ENCODE data around the gene PTPRD.

The PTPRD gene

GRCh38 chr9:8685825-8686224 lies 1927.0 kb downstream of the PTPRD start:
- no peaks in the 10 kb centered on the region for H3K9me3 ChIP-seq (ENCODE audit: control insufficient read depth in 2 of 2, low read length in 2 of 2)
- no peaks in the 10 kb centered on the region for H3K36me3 ChIP-seq (ENCODE audit: control insufficient read depth in 2 of 2, insufficient read depth in 2 of 2, low read length in 2 of 2)
- H3K4me1 ChIP-seq (ENCODE audit: control insufficient read depth, insufficient read depth, low read length): no peaks in the 10 kb centered on the region
- H3K27me3 ChIP-seq (ENCODE audit: control insufficient read depth in 1 of 2, insufficient read depth in 2 of 2, low read length in 2 of 2): no peaks in the 10 kb centered on the region
- no peak overlapping the region for H3K27ac ChIP-seq (ENCODE audit: low read length)
- no peak overlapping the region for H3K9ac ChIP-seq (ENCODE audit: low read length in 2 of 2)
- H3K4me3 ChIP-seq (ENCODE audit: low read length in 2 of 2): no peak overlapping the region

GRCh38 chr9:8684978-8685708 lies 1927.7 kb downstream of the PTPRD start:
- no peaks in the 10 kb centered on the region for H3K27me3 ChIP-seq (ENCODE audit: control insufficient read depth in 1 of 2, insufficient read depth in 2 of 2, low read length in 2 of 2)
- no peak overlapping the region for H3K27ac ChIP-seq (ENCODE audit: low read length)
- H3K4me3 ChIP-seq (ENCODE audit: low read length in 2 of 2): no peak overlapping the region
- H3K36me3 ChIP-seq (ENCODE audit: control insufficient read depth in 2 of 2, insufficient read depth in 2 of 2, low read length in 2 of 2): no peaks in the 10 kb centered on the region
- no peaks in the 10 kb centered on the region for H3K4me1 ChIP-seq (ENCODE audit: control insufficient read depth, insufficient read depth, low read length)
- H3K9ac ChIP-seq (ENCODE audit: low read length in 2 of 2): no peak overlapping the region
- no peaks in the 10 kb centered on the region for H3K9me3 ChIP-seq (ENCODE audit: control insufficient read depth in 2 of 2, low read length in 2 of 2)

GRCh38 chr9:8683496-8683895 lies 1929.3 kb downstream of the PTPRD start:
- no peak overlapping the region for H3K27ac ChIP-seq (ENCODE audit: low read length)
- H3K4me1 ChIP-seq (ENCODE audit: control insufficient read depth, insufficient read depth, low read length): no peaks in the 10 kb centered on the region
- no peak overlapping the region for H3K4me3 ChIP-seq (ENCODE audit: low read length in 2 of 2)

GRCh38 chr9:8680658-8681057 lies 1932.1 kb downstream of the PTPRD start:
- Histone ChIP-seq H3K4me1 (ENCODE audit: control insufficient read depth, insufficient read depth, low read length) (no peaks in the 10 kb centered on the region), H3K9ac (ENCODE audit: low read length in 2 of 2) (no peak overlapping the region), H3K27me3 (ENCODE audit: control insufficient read depth in 1 of 2, insufficient read depth in 2 of 2, low read length in 2 of 2) (no peaks in the 10 kb centered on the region), H3K27ac (ENCODE audit: low read length) (no peak overlapping the region), H3K36me3 (ENCODE audit: control insufficient read depth in 2 of 2, insufficient read depth in 2 of 2, low read length in 2 of 2) (no peaks in the 10 kb centered on the region), H3K4me3 (ENCODE audit: low read length in 2 of 2) (no peak overlapping the region), H3K9me3 (ENCODE audit: control insufficient read depth in 2 of 2, low read length in 2 of 2) (no peaks in the 10 kb centered on the region)

More at GRCh38 chr9:8683496-8683895, 1929.3 kb downstream of the PTPRD start:
- H3K36me3 ChIP-seq (ENCODE audit: control insufficient read depth in 2 of 2, insufficient read depth in 2 of 2, low read length in 2 of 2): no peaks in the 10 kb centered on the region
- no peak overlapping the region for H3K9ac ChIP-seq (ENCODE audit: low read length in 2 of 2)
- H3K9me3 ChIP-seq (ENCODE audit: control insufficient read depth in 2 of 2, low read length in 2 of 2): no peaks in the 10 kb centered on the region
- H3K27me3 ChIP-seq (ENCODE audit: control insufficient read depth in 1 of 2, insufficient read depth in 2 of 2, low read length in 2 of 2): no peaks in the 10 kb centered on the region

- no peaks in the 10 kb centered on the region for H3K4me1 ChIP-seq (ENCODE audit: control insufficient read depth, insufficient read depth, low read length)
- no peak overlapping the region for H3K9ac ChIP-seq (ENCODE audit: low read length in 2 of 2)
- H3K9me3 ChIP-seq (ENCODE audit: control insufficient read depth in 2 of 2, low read length in 2 of 2): no peaks in the 10 kb centered on the region
- no peak overlapping the region for H3K4me3 ChIP-seq (ENCODE audit: low read length in 2 of 2)
- no peak overlapping the region for H3K27ac ChIP-seq (ENCODE audit: low read length)
- H3K27me3 ChIP-seq (ENCODE audit: control insufficient read depth in 1 of 2, insufficient read depth in 2 of 2, low read length in 2 of 2): no peaks in the 10 kb centered on the region
- H3K36me3 ChIP-seq (ENCODE audit: control insufficient read depth in 2 of 2, insufficient read depth in 2 of 2, low read length in 2 of 2): no peaks in the 10 kb centered on the region
Observed at GRCh38 chr9:8680157-8680556, 1932.6 kb downstream of the PTPRD start.

- Histone ChIP-seq H3K9ac (ENCODE audit: low read length in 2 of 2) (no peak overlapping the region), H3K36me3 (ENCODE audit: control insufficient read depth in 2 of 2, insufficient read depth in 2 of 2, low read length in 2 of 2) (no peaks in the 10 kb centered on the region), H3K27ac (ENCODE audit: low read length) (no peak overlapping the region), H3K9me3 (ENCODE audit: control insufficient read depth in 2 of 2, low read length in 2 of 2) (no peaks in the 10 kb centered on the region), H3K27me3 (ENCODE audit: control insufficient read depth in 1 of 2, insufficient read depth in 2 of 2, low read length in 2 of 2) (no peaks in the 10 kb centered on the region), H3K4me3 (ENCODE audit: low read length in 2 of 2) (no peak overlapping the region), H3K4me1 (ENCODE audit: control insufficient read depth, insufficient read depth, low read length) (no peaks in the 10 kb centered on the region)
Observed at GRCh38 chr9:8679371-8679822, 1933.4 kb downstream of the PTPRD start.

GRCh38 chr9:8677741-8678140 lies 1935.1 kb downstream of the PTPRD start:
- Histone ChIP-seq H3K9ac (ENCODE audit: low read length in 2 of 2) (no peak overlapping the region), H3K9me3 (ENCODE audit: control insufficient read depth in 2 of 2, low read length in 2 of 2) (no peaks in the 10 kb centered on the region), H3K4me3 (ENCODE audit: low read length in 2 of 2) (no peak overlapping the region), H3K4me1 (ENCODE audit: control insufficient read depth, insufficient read depth, low read length) (no peaks in the 10 kb centered on the region), H3K27me3 (ENCODE audit: control insufficient read depth in 1 of 2, insufficient read depth in 2 of 2, low read length in 2 of 2) (no peaks in the 10 kb centered on the region), H3K36me3 (ENCODE audit: control insufficient read depth in 2 of 2, insufficient read depth in 2 of 2, low read length in 2 of 2) (no peaks in the 10 kb centered on the region), H3K27ac (ENCODE audit: low read length) (no peak overlapping the region)

GRCh38 chr9:8674536-8674935 lies 1938.3 kb downstream of the PTPRD start:
- Histone ChIP-seq H3K36me3 (ENCODE audit: control insufficient read depth in 2 of 2, insufficient read depth in 2 of 2, low read length in 2 of 2) (no peaks in the 10 kb centered on the region), H3K4me1 (ENCODE audit: control insufficient read depth, insufficient read depth, low read length) (no peaks in the 10 kb centered on the region), H3K4me3 (ENCODE audit: low read length in 2 of 2) (no peak overlapping the region), H3K27ac (ENCODE audit: low read length) (no peak overlapping the region), H3K9me3 (ENCODE audit: control insufficient read depth in 2 of 2, low read length in 2 of 2) (no peaks in the 10 kb centered on the region), H3K27me3 (ENCODE audit: control insufficient read depth in 1 of 2, insufficient read depth in 2 of 2, low read length in 2 of 2) (no peaks in the 10 kb centered on the region), H3K9ac (ENCODE audit: low read length in 2 of 2) (no peak overlapping the region)

GRCh38 chr9:8673830-8674229 lies 1939.0 kb downstream of the PTPRD start:
- Histone ChIP-seq H3K27ac (ENCODE audit: low read length) (no peak overlapping the region), H3K27me3 (ENCODE audit: control insufficient read depth in 1 of 2, insufficient read depth in 2 of 2, low read length in 2 of 2) (no peaks in the 10 kb centered on the region), H3K9ac (ENCODE audit: low read length in 2 of 2) (no peak overlapping the region), H3K4me3 (ENCODE audit: low read length in 2 of 2) (no peak overlapping the region), H3K4me1 (ENCODE audit: control insufficient read depth, insufficient read depth, low read length) (no peaks in the 10 kb centered on the region), H3K9me3 (ENCODE audit: control insufficient read depth in 2 of 2, low read length in 2 of 2) (no peaks in the 10 kb centered on the region), H3K36me3 (ENCODE audit: control insufficient read depth in 2 of 2, insufficient read depth in 2 of 2, low read length in 2 of 2) (no peaks in the 10 kb centered on the region)

- H3K4me1 ChIP-seq (ENCODE audit: control insufficient read depth, insufficient read depth, low read length): no peaks in the 10 kb centered on the region
- no peak overlapping the region for H3K27ac ChIP-seq (ENCODE audit: low read length)
- H3K36me3 ChIP-seq (ENCODE audit: control insufficient read depth in 2 of 2, insufficient read depth in 2 of 2, low read length in 2 of 2): no peaks in the 10 kb centered on the region
- no peaks in the 10 kb centered on the region for H3K9me3 ChIP-seq (ENCODE audit: control insufficient read depth in 2 of 2, low read length in 2 of 2)
- no peaks in the 10 kb centered on the region for H3K27me3 ChIP-seq (ENCODE audit: control insufficient read depth in 1 of 2, insufficient read depth in 2 of 2, low read length in 2 of 2)
- H3K9ac ChIP-seq (ENCODE audit: low read length in 2 of 2): no peak overlapping the region
- no peak overlapping the region for H3K4me3 ChIP-seq (ENCODE audit: low read length in 2 of 2)
Observed at GRCh38 chr9:8670751-8671150, 1942.1 kb downstream of the PTPRD start.

GRCh38 chr9:8668751-8669150 lies 1944.1 kb downstream of the PTPRD start:
- H3K36me3 ChIP-seq (ENCODE audit: control insufficient read depth in 2 of 2, insufficient read depth in 2 of 2, low read length in 2 of 2): no peaks in the 10 kb centered on the region
- no peaks in the 10 kb centered on the region for H3K9me3 ChIP-seq (ENCODE audit: control insufficient read depth in 2 of 2, low read length in 2 of 2)
- no peak overlapping the region for H3K9ac ChIP-seq (ENCODE audit: low read length in 2 of 2)
- no peak overlapping the region for H3K27ac ChIP-seq (ENCODE audit: low read length)
- no peaks in the 10 kb centered on the region for H3K4me1 ChIP-seq (ENCODE audit: control insufficient read depth, insufficient read depth, low read length)
- no peak overlapping the region for H3K4me3 ChIP-seq (ENCODE audit: low read length in 2 of 2)
- no peaks in the 10 kb centered on the region for H3K27me3 ChIP-seq (ENCODE audit: control insufficient read depth in 1 of 2, insufficient read depth in 2 of 2, low read length in 2 of 2)
